ENCODE results near the gene RADIL.

GRCh38 chr7:4814433-4814832 is 69.1 kb downstream of the RADIL start:
- TF ChIP-seq CTCF (IDR thresholded peaks at IDR 0.05): no peak
- TF ChIP-seq POLR2A (IDR thresholded peaks at IDR 0.05): no peak

All from heart left ventricle (tissue), 13 donors.